Astrocyte (in vitro differentiated cells and primary cell): Measurements from ENCODE around the gene INCA1. TPM values are rescaled to one million over a fixed set of nuclear protein-coding genes. Genes with fewer than 3 reads are reported as not detected.
A peak's percentile ranks its signal among the peaks of the same experiment; 100 is the strongest.

ENCODE experiments used
- DNase-seq: peaks from one replicate; pipeline ENCODE4 v3.0.0-alpha.2; 2010; ENCODE audit warnings: low read depth
- FAIRE-seq: peaks from 2 replicates; lab custom pipeline; 2011; peaks lifted over from hg19 to GRCh38; lab: Jason Lieb, UNC
- H2AFZ ChIP-seq: 2 replicates; pipeline ENCODE4 v1.6.0; 2012; ENCODE audit warnings: low read depth, low read length, inconsistent platforms
- H3K27ac ChIP-seq: 2 replicates; pipeline ENCODE4 v1.5.1; 2011; ENCODE audit warnings: low read depth, low read length, inconsistent platforms
- H3K27me3 ChIP-seq: 2 replicates; pipeline ENCODE4 v1.6.0; 2011; ENCODE audit warnings: low read length, inconsistent platforms; ENCODE audit not compliant: insufficient read depth
- H3K36me3 ChIP-seq: 2 replicates; pipeline ENCODE4 v1.5.1; 2011; ENCODE audit warnings: low read length, inconsistent platforms; ENCODE audit not compliant: insufficient read depth
- H3K4me1 ChIP-seq: 2 replicates; pipeline ENCODE4 v1.5.1; 2011; ENCODE audit warnings: low read length, inconsistent platforms; ENCODE audit not compliant: insufficient read depth
- H3K4me2 ChIP-seq: 2 replicates; pipeline ENCODE4 v1.6.0; 2012; ENCODE audit warnings: low read length, inconsistent platforms
- H3K4me3 ChIP-seq: 2 replicates; pipeline ENCODE4 v1.5.1; 2011; ENCODE audit warnings: low read depth, mild to moderate bottlenecking, low read length, inconsistent platforms; ENCODE audit not compliant: insufficient read depth
- H3K79me2 ChIP-seq: 2 replicates; pipeline ENCODE4 v1.6.0; 2012; ENCODE audit warnings: mild to moderate bottlenecking, low read length, inconsistent platforms; ENCODE audit not compliant: insufficient read depth
- H3K9ac ChIP-seq: 2 replicates; pipeline ENCODE4 v1.6.0; 2012; ENCODE audit warnings: mild to moderate bottlenecking, low read length, inconsistent platforms
- H3K9me3 ChIP-seq: 2 replicates; pipeline ENCODE4 v1.5.1; 2012; ENCODE audit warnings: low read depth, mild to moderate bottlenecking, low read length, inconsistent platforms; ENCODE audit not compliant: insufficient read depth
- H4K20me1 ChIP-seq: 2 replicates; pipeline ENCODE4 v1.6.0; 2012; ENCODE audit warnings: low read length, inconsistent platforms; ENCODE audit not compliant: insufficient read depth
- H3K27ac Mint-ChIP-seq: one replicate; pipeline ENCODE4 v1.8.0; 2021; ENCODE audit warnings: mild to moderate bottlenecking, mixed read lengths; ENCODE audit not compliant: unreplicated experiment
- H3K27me3 Mint-ChIP-seq: one replicate; pipeline ENCODE4 v1.8.0; 2021; ENCODE audit warnings: low read depth, mixed read lengths; ENCODE audit not compliant: unreplicated experiment
- H3K36me3 Mint-ChIP-seq: one replicate; pipeline ENCODE4 v1.8.0; 2021; ENCODE audit warnings: low read depth, mixed read lengths; ENCODE audit not compliant: unreplicated experiment
- H3K4me1 Mint-ChIP-seq: one replicate; pipeline ENCODE4 v1.8.0; 2021; ENCODE audit warnings: low read depth, mixed read lengths; ENCODE audit not compliant: unreplicated experiment
- H3K4me3 Mint-ChIP-seq: one replicate; pipeline ENCODE4 v1.8.0; 2021; ENCODE audit warnings: mild to moderate bottlenecking, moderate library complexity, mixed read lengths; ENCODE audit not compliant: unreplicated experiment
- H3K9me3 Mint-ChIP-seq: one replicate; pipeline ENCODE4 v1.8.0; 2021; ENCODE audit warnings: mild to moderate bottlenecking, mixed read lengths; ENCODE audit not compliant: unreplicated experiment
- EZH2 ChIP-seq: IDR thresholded peaks from 2 replicates; pipeline ENCODE4 v1.6.1; 2012; ENCODE audit warnings: mild to moderate bottlenecking, low read length, inconsistent platforms; ENCODE audit not compliant: insufficient read depth
- total RNA-seq: library from RNA; stranded (reverse); gene quantifications from 2 replicates; pipeline ENCODE4 v1.2.1, GENCODE V29; 2021
- TF ChIP-seq, protein P1 (sequence below): IDR thresholded peaks from 2 replicates; pipeline ENCODE4 v1.5.1; 2011; ENCODE audit warnings: low read depth, mild to moderate bottlenecking, inconsistent platforms, low read length, moderate library complexity; ENCODE audit not compliant: insufficient read depth

The INCA1 gene
- total RNA-seq, 1 donor from 2014 or later, result 1.7 TPM

DNA sequence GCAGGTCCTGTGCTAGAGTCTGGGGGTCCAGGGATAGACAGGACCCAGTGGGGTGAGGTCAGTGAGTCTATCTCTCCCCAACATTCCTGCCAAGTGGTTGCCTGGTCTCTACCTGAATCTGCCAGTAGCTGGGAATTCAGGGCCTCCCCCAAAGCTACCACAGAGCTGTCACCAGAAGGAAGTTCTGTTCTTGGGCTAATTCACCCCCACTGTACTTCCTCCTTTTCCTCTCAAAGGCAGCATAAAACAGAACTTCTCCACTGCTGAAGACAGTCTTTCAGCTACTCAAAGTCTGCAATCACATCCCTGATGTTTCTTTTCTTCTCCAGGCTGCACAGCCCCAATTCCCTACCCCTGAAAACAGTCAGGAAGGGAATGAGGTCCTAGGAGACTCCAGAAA, 18.6 kb downstream of the INCA1 start:
- no peak for TF ChIP-seq EZH2
- TF ChIP-seq, protein P1, sequence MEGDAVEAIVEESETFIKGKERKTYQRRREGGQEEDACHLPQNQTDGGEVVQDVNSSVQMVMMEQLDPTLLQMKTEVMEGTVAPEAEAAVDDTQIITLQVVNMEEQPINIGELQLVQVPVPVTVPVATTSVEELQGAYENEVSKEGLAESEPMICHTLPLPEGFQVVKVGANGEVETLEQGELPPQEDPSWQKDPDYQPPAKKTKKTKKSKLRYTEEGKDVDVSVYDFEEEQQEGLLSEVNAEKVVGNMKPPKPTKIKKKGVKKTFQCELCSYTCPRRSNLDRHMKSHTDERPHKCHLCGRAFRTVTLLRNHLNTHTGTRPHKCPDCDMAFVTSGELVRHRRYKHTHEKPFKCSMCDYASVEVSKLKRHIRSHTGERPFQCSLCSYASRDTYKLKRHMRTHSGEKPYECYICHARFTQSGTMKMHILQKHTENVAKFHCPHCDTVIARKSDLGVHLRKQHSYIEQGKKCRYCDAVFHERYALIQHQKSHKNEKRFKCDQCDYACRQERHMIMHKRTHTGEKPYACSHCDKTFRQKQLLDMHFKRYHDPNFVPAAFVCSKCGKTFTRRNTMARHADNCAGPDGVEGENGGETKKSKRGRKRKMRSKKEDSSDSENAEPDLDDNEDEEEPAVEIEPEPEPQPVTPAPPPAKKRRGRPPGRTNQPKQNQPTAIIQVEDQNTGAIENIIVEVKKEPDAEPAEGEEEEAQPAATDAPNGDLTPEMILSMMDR, result no peak
- Histone ChIP-seq H3K36me3 (peaks cover 13% of the 10 kb centered on the region), H4K20me1 (peaks cover 39% of the 10 kb centered on the region), H3K4me2 (no peak overlapping the region), H3K4me1 (peaks cover 2% of the 10 kb centered on the region), H3K27me3 (no peaks in the 10 kb centered on the region), H2AFZ (no peak overlapping the region), H3K4me3 (no peak overlapping the region), H3K9me3 (no peaks in the 10 kb centered on the region), H3K9ac (no peak overlapping the region), H3K27ac (no peak overlapping the region), H3K79me2 (no peaks in the 10 kb centered on the region)
- Mint-ChIP-seq H3K27me3 (no peaks in the 10 kb centered on the region), H3K9me3 (no peaks in the 10 kb centered on the region), H3K4me3 (no peak overlapping the region), H3K27ac (no peak overlapping the region), H3K36me3 (peaks cover 46% of the 10 kb centered on the region), H3K4me1 (peaks cover 3% of the 10 kb centered on the region)
- no peak for DNase-seq
- no peak for FAIRE-seq

DNA sequence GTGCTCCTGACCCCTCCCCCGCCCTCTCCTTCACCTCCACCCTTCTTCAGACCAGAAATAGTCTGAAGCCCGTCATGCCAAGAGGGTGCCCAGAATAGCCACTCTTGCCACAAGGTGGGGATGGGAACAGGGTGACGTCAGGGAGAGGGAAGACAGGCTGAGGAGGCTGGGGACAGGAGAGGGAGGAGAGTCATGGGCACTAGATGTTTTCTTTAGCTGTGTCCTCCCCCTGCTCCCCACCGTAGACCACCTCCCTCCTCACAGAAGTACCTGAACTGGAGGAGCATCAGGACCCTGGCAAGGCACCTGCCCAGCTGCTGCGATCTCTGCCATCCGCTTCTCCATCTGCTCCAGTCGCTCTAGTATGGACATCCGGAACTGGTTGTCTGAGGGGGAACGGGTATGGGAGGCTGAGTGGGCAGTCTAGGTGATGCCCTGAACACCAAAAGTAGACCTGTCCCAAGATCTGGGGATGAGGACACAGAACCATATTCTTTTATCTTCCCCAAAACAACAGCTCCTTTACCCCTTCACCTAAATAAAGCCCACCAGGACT, 23.1 kb downstream of the INCA1 start:
- Mint-ChIP-seq H3K4me1 (peaks cover 19% of the 10 kb centered on the region), H3K27me3 (no peaks in the 10 kb centered on the region), H3K9me3 (no peaks in the 10 kb centered on the region), H3K4me3 (no peak overlapping the region), H3K27ac (peak overlapping the region; percentile 72), H3K36me3 (peaks cover 38% of the 10 kb centered on the region)
- Histone ChIP-seq H3K9ac (no peak overlapping the region), H4K20me1 (peaks cover 49% of the 10 kb centered on the region), H3K4me3 (no peak overlapping the region), H3K27ac (no peak overlapping the region), H3K27me3 (no peaks in the 10 kb centered on the region), H3K79me2 (peaks cover 29% of the 10 kb centered on the region), H3K4me1 (peaks cover 12% of the 10 kb centered on the region), H3K9me3 (no peaks in the 10 kb centered on the region), H2AFZ (no peak overlapping the region), H3K4me2 (no peak overlapping the region), H3K36me3 (peaks cover 17% of the 10 kb centered on the region)
- no peak for FAIRE-seq
- DNase-seq, result no peak
- TF ChIP-seq EZH2, result no peak
- TF ChIP-seq, protein P1, result no peak

DNA sequence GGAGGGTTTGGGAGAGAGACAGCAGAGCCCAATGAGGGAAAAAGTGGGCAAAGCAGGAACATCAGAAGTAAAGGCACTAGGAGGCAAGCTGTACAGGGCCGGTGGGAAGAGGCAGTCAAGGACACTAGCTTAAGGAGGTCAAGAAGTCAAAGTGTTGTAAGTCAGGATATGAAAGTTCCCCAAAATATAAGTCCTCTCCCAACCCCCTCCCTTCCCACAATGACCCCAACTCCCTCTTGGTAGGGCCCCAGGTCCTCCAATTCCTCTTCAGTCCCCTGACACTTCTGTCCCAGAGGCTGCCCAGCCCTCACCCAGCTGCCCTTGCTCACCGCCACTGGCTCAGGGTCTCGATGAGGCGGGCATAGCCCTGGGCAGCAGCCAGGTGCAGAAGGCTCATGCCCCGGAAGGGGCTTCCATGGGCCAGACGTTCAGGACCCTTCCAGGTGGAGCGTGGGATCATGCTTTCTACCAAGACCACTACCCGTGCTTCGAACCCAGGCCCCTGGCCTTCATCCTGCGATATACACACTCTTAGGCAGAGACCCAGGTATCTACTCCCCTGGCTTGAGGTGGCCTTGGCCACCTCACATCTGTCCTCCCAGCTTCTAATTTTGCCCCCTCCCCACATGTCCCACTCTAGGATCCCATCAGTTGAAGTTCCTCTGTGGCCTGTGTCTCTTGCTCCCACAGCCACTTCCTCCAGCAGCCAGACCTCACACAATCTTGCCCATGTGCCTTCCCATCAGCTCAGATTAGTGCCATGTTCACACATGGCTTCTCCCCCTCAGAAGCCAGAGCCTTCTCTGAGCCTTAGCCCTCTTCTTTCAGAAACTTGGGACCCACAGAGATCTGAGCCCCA, 23.8 kb downstream of the INCA1 start:
- Histone ChIP-seq H3K79me2 (peaks cover 36% of the 10 kb centered on the region), H3K27me3 (no peaks in the 10 kb centered on the region), H2AFZ (no peak overlapping the region), H3K4me2 (no peak overlapping the region), H3K27ac (no peak overlapping the region), H3K4me3 (no peak overlapping the region), H3K36me3 (peaks cover 12% of the 10 kb centered on the region), H3K9me3 (no peaks in the 10 kb centered on the region), H3K4me1 (peaks cover 19% of the 10 kb centered on the region), H3K9ac (no peak overlapping the region), H4K20me1 (peaks cover 44% of the 10 kb centered on the region)
- H3K4me1 Mint-ChIP-seq, result peaks cover 24% of the 10 kb centered on the region
- peak overlapping the region; percentile 58 for H3K27ac Mint-ChIP-seq
- peaks cover 37% of the 10 kb centered on the region for H3K36me3 Mint-ChIP-seq
- no peak for FAIRE-seq
- H3K9me3 Mint-ChIP-seq, result no peaks in the 10 kb centered on the region
- TF ChIP-seq, protein P1, result no peak
- TF ChIP-seq EZH2, result no peak
- no peak for DNase-seq
- no peaks in the 10 kb centered on the region for H3K27me3 Mint-ChIP-seq
- no peak overlapping the region for H3K4me3 Mint-ChIP-seq
